HS-27A (cell line): ENCODE measurements around the gene GIPC2.
"Not testable (repeated sequence)": the region's sequence is repeated elsewhere in the genome, so short reads cannot be mapped to it uniquely, and the experiment has no call there.

ENCODE experiments used
- DNase-seq: peaks from one replicate; pipeline ENCODE4 v3.0.0-alpha.2; 2012; ENCODE audit warnings: low read depth, missing footprints

GIPC2 gene

GRCh38 chr1:78096017-78096416 is 50.3 kb downstream of the GIPC2 start:
- no peak for DNase-seq

- no peak for DNase-seq
Observed at GRCh38 chr1:78096976-78097375, 51.2 kb downstream of the GIPC2 start.

- DNase-seq, result no peak
Observed at GRCh38 chr1:78101051-78101450, 55.3 kb downstream of the GIPC2 start.

GRCh38 chr1:78101514-78101913 is 55.7 kb downstream of the GIPC2 start:
- DNase-seq, result peak; percentile 98

DNA sequence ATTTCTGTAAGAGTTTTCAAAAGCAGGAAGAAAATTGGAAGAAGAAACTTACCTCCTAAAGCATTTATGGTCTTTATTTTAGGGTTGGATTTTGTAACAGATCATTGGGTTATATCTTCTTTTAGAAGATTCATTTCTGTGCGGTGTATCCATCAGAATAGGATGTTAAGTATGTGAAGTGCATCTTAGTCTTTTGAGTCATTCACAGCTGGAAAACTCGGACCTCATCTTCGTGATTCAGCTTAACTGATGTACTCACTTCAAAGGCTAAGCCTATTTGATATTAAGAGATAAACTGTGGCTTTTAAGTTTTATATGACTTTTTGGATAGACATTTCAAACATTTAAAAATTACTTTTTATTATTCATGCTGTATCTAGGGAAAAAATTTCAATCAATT is 56.3 kb downstream of the GIPC2 start:
- peak; percentile 83 for DNase-seq

GRCh38 chr1:78102916-78103315 is 57.1 kb downstream of the GIPC2 start:
- DNase-seq, result no peak

DNA sequence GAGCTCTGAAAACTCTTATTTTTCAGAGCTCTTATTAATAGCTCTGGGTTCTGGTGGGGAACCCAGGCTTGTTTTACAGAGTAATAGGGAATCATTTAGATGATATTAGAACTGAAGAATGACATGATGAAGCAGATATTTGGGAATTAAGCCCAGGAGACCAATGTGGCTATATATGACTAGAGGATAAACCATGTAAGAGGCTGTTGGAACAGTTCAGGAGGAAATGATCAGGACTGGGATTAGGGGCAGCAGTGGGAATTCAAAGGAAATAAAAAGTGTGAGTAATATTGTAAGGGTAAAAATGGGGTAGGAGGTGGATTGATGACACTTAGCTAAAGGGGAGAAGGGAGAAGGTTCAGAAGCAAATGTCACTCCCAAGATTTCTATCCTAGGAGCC is 58.6 kb downstream of the GIPC2 start:
- DNase-seq, result peak; percentile 73

GRCh38 chr1:78109659-78110058 is 63.9 kb downstream of the GIPC2 start:
- DNase-seq, result not testable (repeated sequence)

DNA sequence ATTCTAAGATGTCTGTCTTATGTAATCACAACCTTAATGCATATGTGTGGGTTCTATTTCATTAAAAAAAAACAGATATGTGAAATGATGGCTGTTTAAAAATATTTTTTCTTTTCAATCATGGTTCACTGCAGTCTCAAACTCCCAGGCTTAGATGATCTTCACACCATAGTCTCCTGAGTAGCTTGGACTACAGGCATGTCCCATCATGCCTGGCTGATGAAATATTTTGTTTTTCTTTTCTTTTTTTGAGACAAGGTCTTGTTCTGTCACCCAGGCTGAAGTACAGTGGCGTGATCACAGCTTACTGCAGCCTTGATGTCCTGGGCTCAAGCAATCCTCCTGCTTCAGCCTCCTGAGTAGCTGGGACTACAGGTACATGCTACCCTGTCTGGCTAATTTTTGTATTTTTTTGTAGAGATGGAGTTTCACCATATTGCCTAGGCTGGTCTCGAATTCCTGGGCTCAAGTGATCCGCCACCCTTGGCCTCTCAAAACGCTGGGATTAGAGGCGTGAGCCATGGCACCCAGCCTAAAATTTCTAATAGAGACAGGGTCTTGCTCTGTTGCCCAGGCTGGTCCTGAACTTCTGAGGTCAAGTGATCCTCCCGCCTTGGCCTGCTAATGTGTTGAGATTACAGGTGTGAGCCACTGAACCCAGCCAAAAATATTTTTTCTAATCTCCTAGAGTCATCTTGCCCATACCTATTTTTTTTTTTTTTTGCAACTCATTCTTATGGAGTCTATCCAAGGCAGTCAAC is 67.6 kb downstream of the GIPC2 start:
- no peak for DNase-seq

GRCh38 chr1:78114034-78114956 is 68.5 kb downstream of the GIPC2 start:
- DNase-seq, result no peak

DNA sequence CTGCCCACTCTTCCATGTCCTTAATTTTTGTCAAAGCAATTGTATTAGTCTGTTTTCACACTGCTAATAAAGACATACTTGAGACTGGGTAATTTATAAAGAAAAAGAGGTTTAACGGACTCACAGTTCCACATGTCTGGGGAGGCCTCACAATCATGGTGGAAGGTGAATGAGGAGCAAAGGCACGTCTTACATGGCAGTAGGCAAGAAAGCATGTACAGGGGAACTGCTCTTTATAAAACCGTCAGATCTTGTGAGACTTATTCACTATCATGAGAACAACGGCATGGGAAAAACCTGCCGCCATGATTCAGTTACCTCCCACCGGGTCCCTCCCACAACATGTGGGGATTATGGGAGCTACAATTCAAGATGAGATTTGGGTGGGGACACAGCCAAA is 74.7 kb downstream of the GIPC2 start:
- DNase-seq, result not testable (repeated sequence)

GRCh38 chr1:78121710-78122109 is 75.9 kb downstream of the GIPC2 start:
- DNase-seq, result no peak

DNA sequence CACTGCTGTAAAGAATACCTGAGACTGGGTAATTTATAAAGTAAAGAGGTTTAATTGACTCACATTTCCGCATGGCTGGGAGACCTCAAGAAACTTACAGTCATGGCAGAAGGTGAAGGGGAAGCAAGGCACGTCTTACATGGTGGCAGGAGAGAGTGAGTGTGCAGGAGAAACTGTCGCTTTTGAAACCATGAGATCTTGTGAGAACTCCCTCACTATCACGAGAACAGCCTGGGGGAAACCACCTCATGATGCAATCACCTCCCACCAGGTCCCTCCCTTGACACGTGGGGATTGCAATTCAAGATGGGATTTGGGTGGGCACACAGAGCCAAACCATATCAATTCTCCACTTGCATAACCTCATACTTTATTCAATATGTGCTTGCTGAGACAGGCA is 76.6 kb downstream of the GIPC2 start:
- DNase-seq, result no peak

- no peak for DNase-seq
Observed at GRCh38 chr1:78126506-78126905, 80.7 kb downstream of the GIPC2 start.

- DNase-seq, result no peak
Observed at GRCh38 chr1:78132174-78132947, 86.6 kb downstream of the GIPC2 start.

- DNase-seq, result no peak
Observed at GRCh38 chr1:78132948-78133322, 87.2 kb downstream of the GIPC2 start.

DNA sequence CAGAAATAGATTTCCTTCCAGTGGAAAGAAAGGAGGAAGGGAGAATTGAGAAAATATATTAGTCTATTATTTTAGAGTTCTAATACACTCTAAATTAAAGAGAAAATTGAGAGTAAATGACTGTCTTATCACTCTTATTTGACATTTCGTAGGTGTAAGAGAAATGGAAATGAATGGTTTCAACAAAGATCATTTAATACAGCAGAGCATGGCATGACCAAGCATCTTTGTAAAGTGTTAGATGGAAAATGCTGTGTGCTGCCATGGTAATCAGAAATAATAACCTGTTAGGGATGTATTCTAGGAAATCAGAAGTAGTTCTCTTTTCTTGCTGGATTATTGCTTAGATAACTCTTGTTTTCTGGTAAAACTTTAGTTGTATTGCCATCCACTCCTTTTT is 90.9 kb downstream of the GIPC2 start:
- no peak for DNase-seq

DNA sequence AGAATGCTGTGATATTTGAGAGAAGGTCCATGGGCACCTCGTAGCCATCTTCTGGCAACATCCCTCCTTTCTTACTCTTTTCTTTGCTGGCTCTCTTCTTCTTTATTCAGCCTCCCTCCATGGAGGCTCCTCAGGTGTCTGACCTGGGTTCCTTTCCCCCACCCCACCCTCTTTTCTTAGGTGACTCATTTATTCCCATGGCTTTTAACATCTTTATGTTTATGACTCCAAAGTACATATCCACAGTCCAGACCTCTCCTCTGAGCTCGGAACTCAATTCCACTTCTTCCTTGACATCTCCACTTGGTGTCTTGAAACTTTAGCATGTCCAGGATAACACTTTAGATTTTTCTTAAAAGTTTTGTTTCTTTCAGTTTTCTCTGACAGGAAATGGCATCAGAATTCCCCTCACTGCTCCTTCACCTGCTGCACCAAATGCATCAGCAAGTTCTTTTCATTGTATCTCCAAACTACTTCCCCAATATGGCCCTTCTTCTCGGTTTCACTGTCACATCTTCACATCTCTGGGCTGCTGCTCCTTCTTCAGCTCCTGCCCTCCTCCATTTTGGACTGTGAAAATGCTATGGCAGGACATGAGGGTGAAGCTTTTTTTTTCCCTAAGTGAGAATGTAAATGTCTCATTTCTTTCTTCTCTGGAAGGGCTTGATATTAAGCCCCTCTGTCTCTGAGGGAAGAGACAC is 95.9 kb downstream of the GIPC2 start:
- no peak for DNase-seq

DNA sequence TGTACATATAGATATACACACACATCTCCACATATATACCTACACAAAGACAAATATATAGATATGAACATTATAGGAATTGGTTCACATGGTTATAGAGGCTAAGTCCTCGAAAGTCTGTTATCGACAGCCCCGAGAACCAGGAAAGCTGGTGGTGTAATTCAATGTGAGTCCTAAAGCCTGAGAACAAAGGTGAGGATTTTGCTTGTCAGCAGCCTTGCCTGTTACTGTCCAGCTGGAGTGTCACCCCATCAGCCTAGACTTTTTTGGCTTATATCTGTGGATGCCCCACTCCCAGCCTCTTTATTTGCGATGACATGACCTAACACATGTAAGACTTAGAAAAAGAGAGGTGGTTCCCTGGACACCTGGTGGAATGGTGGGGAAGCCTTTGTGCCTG is 97.0 kb downstream of the GIPC2 start:
- DNase-seq, result no peak

DNA sequence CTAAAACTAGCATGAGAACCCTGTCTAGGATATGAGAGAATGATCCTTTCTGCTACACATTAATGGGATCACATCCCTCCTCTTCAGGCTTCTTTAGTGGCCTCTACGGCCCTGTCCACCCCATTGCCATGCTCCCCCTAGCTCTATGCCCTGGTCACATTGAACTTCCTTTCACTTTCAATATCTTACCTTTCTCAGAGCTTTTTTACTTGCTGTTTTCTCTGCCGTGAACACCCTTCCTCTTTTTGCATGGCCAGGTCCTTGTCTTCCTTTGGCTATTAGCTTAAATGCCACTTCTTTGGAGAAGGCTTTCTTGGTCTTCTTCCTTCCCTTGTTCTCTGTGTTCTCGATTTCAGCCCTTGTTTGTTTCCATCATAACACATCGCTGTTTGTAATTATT is 97.4 kb downstream of the GIPC2 start:
- DNase-seq, result no peak

DNA sequence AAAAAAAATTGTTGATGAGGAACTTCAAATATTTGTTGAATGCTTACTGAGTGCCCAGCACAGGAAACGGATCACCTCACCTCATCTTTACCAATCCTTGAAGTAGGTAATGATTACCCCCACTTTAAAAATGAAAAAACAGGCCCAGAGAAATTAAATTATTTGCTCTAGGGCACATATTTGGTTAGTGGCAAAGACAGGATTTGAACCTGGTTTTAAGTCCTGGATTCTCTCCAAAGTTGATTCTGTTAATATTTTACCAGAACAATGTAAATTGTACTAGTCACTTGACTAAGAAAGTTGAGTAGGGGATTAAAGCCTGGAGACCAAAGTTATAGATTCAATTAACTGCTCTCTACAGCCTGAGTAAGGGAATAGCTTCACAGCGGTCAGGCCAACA is 97.9 kb downstream of the GIPC2 start:
- DNase-seq, result no peak

DNA sequence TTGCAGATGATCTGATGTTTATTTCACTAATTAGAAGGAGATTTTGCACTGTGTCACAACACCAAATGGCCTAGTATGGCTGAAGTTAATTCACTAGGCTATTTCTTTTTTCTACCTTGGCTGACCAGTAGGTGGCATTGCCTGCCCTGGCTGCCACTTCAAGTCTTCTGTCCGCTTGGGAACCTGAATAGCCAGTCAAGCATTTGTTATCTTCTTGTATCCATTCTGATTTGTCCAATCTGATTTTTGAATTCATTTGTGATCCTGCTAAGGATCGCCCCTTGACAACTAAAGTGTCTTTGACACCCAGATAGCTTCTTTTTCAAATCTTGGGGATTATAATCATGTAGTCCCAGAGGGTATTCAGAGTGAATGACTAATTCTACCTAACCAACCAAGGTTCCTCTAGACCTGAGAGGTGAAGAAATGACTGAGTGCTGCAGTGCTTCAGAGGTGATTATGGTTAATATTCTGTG is 99.4 kb downstream of the GIPC2 start:
- peak; percentile 72 for DNase-seq
